K562 (cell line): ENCODE results near the gene CXXC4. TPM values are rescaled to one million over a fixed set of nuclear protein-coding genes. Genes with fewer than 3 reads are reported as not detected.

Experiments used
- ARHGAP35 ChIP-seq: fragments of 450-650 bp; IDR thresholded peaks from 2 replicates; pipeline ENCODE4 v1.6.1; 2018; ENCODE audit not compliant: partially characterized antibody
- ETV5 ChIP-seq: sonication (generic); formaldehyde crosslinking; IDR thresholded peaks from 2 replicates; pipeline ENCODE4 v1.4.0; 2020; ENCODE audit warnings: low read depth, mild to moderate bottlenecking, missing genetic modification reagents
- ETV6 ChIP-seq, 3 experiments: fragments of 150-350 bp in 1 of 3; sonication (generic) in 1 of 3; formaldehyde crosslinking in 1 of 3; IDR thresholded peaks; 2 replicates each; pipeline versions ENCODE4 v1.6.1 to v1.8.0; 2014 to 2022; ENCODE audit warnings: borderline replicate concordance in 2 of 3, low read depth in 2 of 3, antibody characterized with exemption in 1 of 3, low read length in 1 of 3, mild to moderate bottlenecking in 1 of 3, missing genetic modification reagents in 1 of 3
- NFE2L1 ChIP-seq: fragments of 450-650 bp; IDR thresholded peaks from 2 replicates; pipeline ENCODE4 v1.6.1; 2016; ENCODE audit warnings: missing genetic modification characterization, low read depth, mild to moderate bottlenecking, missing compliant biosample characterization, moderate library complexity, borderline replicate concordance
- SRSF9 ChIP-seq: fragments of 200-400 bp; formaldehyde crosslinking; IDR thresholded peaks from 2 replicates; pipeline ENCODE4 v1.6.1; 2017; ENCODE audit warnings: low read depth, low read length, borderline replicate concordance
- ZNF584 ChIP-seq: fragments of 200-800 bp; sonication (Bioruptor generic); IDR thresholded peaks from 2 replicates; pipeline ENCODE4 v1.6.1; 2016; ENCODE audit warnings: low read depth, mild to moderate bottlenecking, missing genetic modification characterization, missing compliant biosample characterization
- polyA plus RNA-seq, 8 experiments: library from polyadenylated mRNA; depleted of rRNA in 4 of 8; stranded (reverse) in 5 of 8; unstranded in 3 of 8; fragments of >200 nt; fragmentation: Nextera tagmentation in 2 of 8; fragmentation: Illumina TruSeq in 1 of 8; extraction: Ambion mirVana in 2 of 8; extraction: Trizol in 1 of 8; gene quantifications; 2 replicates each; pipeline versions ENCODE4 v1.2.1 to v1.2.3, GENCODE V29; 2011 to 2014; ENCODE audit warnings: inconsistent platforms in 1 of 8, missing spikeins in 1 of 8
- total RNA-seq, 7 experiments: library from RNA; depleted of rRNA in 6 of 7; stranded (reverse); fragments of >200 nt in 6 of 7; fragmentation: Illumina TruSeq in 2 of 7; extraction: Trizol in 2 of 7; gene quantifications; 2 replicates each; pipeline versions ENCODE4 v1.2.1 to v1.2.3, GENCODE V29; 2011 to 2021; ENCODE audit warnings: low replicate concordance in 1 of 7
- TF ChIP-seq, protein P1 (sequence below): fragments of 450-650 bp; formaldehyde crosslinking; IDR thresholded peaks from 2 replicates; pipeline ENCODE4 v1.4.0; 2020; ENCODE audit warnings: mild to moderate bottlenecking, moderate library complexity
- TF ChIP-seq, protein P2 (sequence below): fragments of 250-450 bp; sonication (Bioruptor Pico); IDR thresholded peaks from 2 replicates; pipeline ENCODE4 v1.4.0; 2020

The CXXC4 gene
- total and polyA plus RNA-seq, 9 of the 15 experiments (the other 6 are each of a cell fraction or from before 2014, with no cell fraction given), result not detected

DNA sequence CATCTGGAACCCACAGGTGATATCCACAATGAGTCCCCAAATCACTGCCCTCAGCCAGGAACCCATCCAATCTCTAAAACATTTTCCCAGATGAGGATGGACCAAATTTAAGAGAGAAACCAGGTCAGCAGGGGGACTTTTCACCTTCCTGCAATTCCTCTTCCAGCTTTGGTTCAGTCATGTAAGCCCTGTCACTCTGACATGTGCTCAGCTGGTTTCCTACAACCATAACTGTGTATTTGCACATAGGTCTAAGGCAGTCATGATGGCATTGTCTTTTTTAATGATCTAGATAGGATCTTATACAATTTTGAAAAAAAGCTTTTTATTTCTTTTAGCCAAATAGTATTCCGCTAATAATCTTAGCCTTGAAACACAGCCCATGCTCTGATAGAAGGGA is 6.5 kb downstream of the CXXC4 start (continued):
- TF ChIP-seq, protein P1, sequence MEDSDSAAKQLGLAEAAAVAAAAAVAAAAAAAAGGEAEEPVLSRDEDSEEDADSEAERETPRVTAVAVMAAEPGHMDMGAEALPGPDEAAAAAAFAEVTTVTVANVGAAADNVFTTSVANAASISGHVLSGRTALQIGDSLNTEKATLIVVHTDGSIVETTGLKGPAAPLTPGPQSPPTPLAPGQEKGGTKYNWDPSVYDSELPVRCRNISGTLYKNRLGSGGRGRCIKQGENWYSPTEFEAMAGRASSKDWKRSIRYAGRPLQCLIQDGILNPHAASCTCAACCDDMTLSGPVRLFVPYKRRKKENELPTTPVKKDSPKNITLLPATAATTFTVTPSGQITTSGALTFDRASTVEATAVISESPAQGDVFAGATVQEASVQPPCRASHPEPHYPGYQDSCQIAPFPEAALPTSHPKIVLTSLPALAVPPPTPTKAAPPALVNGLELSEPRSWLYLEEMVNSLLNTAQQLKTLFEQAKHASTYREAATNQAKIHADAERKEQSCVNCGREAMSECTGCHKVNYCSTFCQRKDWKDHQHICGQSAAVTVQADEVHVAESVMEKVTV (CRISPR knock-in tag), result no peak
- no peak for TF ChIP-seq ZNF584
- TF ChIP-seq SRSF9, result no peak
- TF ChIP-seq, protein P2, sequence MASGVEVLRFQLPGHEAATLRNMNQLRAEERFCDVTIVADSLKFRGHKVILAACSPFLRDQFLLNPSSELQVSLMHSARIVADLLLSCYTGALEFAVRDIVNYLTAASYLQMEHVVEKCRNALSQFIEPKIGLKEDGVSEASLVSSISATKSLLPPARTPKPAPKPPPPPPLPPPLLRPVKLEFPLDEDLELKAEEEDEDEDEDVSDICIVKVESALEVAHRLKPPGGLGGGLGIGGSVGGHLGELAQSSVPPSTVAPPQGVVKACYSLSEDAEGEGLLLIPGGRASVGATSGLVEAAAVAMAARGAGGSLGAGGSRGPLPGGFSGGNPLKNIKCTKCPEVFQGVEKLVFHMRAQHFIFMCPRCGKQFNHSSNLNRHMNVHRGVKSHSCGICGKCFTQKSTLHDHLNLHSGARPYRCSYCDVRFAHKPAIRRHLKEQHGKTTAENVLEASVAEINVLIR (CRISPR knock-in tag), result no peak
- no peak for TF ChIP-seq ETV5 (CRISPR knock-in tag)
- TF ChIP-seq ARHGAP35, result no peak
- no peak for TF ChIP-seq ETV6 (IDR thresholded peaks at IDR 0.05; ENCODE audit: borderline replicate concordance in 1 of 2, low read depth in 2 of 2, low read length in 1 of 2)
- no peak for TF ChIP-seq ETV6 (CRISPR knock-in tag; IDR thresholded peaks at IDR 0.05; ENCODE audit: borderline replicate concordance)
- TF ChIP-seq NFE2L1 (tag), result no peak
